Activated CD8-positive, alpha-beta T cell treated with anti-CD3 and anti-CD28 coated beads for 36 hours (primary cell): ENCODE measurements around the gene PRL. TPM values are rescaled to one million over a fixed set of nuclear protein-coding genes. Genes with fewer than 3 reads are reported as not detected.

Experiments used
- ATAC-seq: fragments of 200-7000 bp; cut with Tn5 transposase; one replicate; pipeline ENCODE4 v1.10.0; 2021; ENCODE audit warnings: mild to moderate bottlenecking, moderate library complexity
- CTCF ChIA-PET: fragments of 350-600 bp; sonication (Branson Sonifier 250); formaldehyde crosslinking; loops from one replicate; lab custom pipeline; 2021; ENCODE audit warnings: antibody characterized with exemption; lab: Charles Lee
- POLR2A ChIA-PET: fragments of 350-600 bp; sonication (Branson Sonifier 250); formaldehyde crosslinking; loops from one replicate; lab custom pipeline; 2021; ENCODE audit warnings: antibody characterized with exemption; lab: Charles Lee
- DNase-seq: peaks from one replicate; pipeline ENCODE4 v3.0.0-alpha.2; 2020
- H3K27ac Mint-ChIP-seq: one replicate; pipeline ENCODE4 v1.8.0; 2021; ENCODE audit warnings: mild to moderate bottlenecking, mixed read lengths
- H3K27me3 Mint-ChIP-seq: one replicate; pipeline ENCODE4 v1.8.0; 2021; ENCODE audit warnings: mixed read lengths
- H3K36me3 Mint-ChIP-seq: one replicate; pipeline ENCODE4 v1.8.0; 2021; ENCODE audit warnings: low read depth, mixed read lengths
- H3K4me1 Mint-ChIP-seq: one replicate; pipeline ENCODE4 v1.8.0; 2021; ENCODE audit warnings: low read depth, mixed read lengths
- H3K4me3 Mint-ChIP-seq: one replicate; pipeline ENCODE4 v1.8.0; 2021; ENCODE audit warnings: mild to moderate bottlenecking, moderate library complexity, mixed read lengths
- H3K9me3 Mint-ChIP-seq: one replicate; pipeline ENCODE4 v1.8.0; 2021; ENCODE audit warnings: mixed read lengths
- intact Hi-C: fragments of 100-400 bp; cut with micrococcal nuclease; formaldehyde crosslinking; loops from one replicate; pipeline ENCODE4 v1.10.0; 2022
- total RNA-seq, 2 experiments: library from RNA; stranded (reverse); gene quantifications; one replicate each; pipeline ENCODE4 v1.2.3, GENCODE V29; 2021
- TF ChIP-seq, protein P1 (sequence below): fragments of 200-600 bp; IDR thresholded peaks from one replicate; pipeline ENCODE4 v1.8.0; 2022; ENCODE audit warnings: antibody characterized with exemption, mild to moderate bottlenecking

PRL gene
- total RNA-seq, 2 experiments from 2014 or later = 0.52 to 0.60 TPM

DNA sequence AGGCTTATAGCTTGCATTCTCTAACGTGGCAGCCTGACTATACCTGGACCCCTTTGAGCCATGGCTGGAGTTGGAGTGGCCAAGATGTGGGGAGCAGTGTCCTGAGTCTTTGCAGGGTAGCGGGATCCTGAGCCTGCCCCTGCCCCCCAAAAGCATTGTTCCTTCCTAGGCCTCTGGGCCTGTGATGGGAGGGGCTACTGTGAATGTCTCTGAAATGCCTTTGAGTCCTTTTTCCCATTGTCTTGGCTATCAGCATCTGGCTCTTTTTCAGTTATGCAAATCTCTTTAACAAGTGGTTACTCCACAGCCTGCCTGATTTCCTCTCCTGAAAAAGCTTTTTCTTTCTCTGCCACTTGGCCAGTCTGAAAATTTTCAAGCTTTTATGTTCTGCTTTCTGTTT, 17.0 kb upstream of the PRL start:
- TF ChIP-seq, protein P1, sequence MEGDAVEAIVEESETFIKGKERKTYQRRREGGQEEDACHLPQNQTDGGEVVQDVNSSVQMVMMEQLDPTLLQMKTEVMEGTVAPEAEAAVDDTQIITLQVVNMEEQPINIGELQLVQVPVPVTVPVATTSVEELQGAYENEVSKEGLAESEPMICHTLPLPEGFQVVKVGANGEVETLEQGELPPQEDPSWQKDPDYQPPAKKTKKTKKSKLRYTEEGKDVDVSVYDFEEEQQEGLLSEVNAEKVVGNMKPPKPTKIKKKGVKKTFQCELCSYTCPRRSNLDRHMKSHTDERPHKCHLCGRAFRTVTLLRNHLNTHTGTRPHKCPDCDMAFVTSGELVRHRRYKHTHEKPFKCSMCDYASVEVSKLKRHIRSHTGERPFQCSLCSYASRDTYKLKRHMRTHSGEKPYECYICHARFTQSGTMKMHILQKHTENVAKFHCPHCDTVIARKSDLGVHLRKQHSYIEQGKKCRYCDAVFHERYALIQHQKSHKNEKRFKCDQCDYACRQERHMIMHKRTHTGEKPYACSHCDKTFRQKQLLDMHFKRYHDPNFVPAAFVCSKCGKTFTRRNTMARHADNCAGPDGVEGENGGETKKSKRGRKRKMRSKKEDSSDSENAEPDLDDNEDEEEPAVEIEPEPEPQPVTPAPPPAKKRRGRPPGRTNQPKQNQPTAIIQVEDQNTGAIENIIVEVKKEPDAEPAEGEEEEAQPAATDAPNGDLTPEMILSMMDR = no peak
- Mint-ChIP-seq H3K4me1 (no peaks in the 10 kb centered on the region), H3K4me3 (no peak overlapping the region), H3K27ac (no peak overlapping the region), H3K9me3 (peaks cover 18% of the 10 kb centered on the region), H3K27me3 (no peaks in the 10 kb centered on the region), H3K36me3 (no peaks in the 10 kb centered on the region)
- ChIA-PET POLR2A (no interaction called here), CTCF (no interaction called here)
- ATAC-seq (no peak), DNase-seq (no peak)
- intact Hi-C loops = no loop called here

DNA sequence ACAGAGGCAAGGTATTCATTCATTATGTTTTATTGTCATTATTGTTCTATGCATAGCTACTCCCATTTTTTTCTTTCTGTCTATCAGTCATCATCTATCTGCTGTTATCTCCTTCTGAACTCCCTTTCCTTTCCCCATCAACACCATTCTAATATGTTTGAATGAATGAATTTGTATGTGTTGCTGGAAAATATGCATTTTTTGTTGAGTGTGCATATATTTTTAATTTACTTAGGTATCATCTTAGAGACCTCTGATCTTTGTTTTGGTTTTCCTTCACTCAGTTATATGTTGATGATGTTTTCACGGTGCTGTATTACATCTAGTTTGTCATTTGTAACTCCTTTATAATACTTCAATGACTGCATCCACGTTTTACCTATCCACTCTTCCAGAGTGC, 12.1 kb upstream of the PRL start:
- DNase-seq (no peak), ATAC-seq (no peak)
- peaks cover 11% of the 10 kb centered on the region for H3K9me3 Mint-ChIP-seq
- no peaks in the 10 kb centered on the region for H3K4me1 Mint-ChIP-seq
- H3K4me3 Mint-ChIP-seq = no peak overlapping the region
- H3K27ac Mint-ChIP-seq = no peak overlapping the region
- H3K36me3 Mint-ChIP-seq = no peaks in the 10 kb centered on the region
- H3K27me3 Mint-ChIP-seq = no peaks in the 10 kb centered on the region
- CTCF ChIA-PET = no interaction called here
- POLR2A ChIA-PET = no interaction called here
- TF ChIP-seq, protein P1 = no peak
- intact Hi-C loops = no loop called here

GRCh38 chr6:22306741-22307466, 10.1 kb upstream of the PRL start:
- ChIA-PET CTCF (no interaction called here), POLR2A (no interaction called here)
- H3K36me3 Mint-ChIP-seq = no peaks in the 10 kb centered on the region
- no peaks in the 10 kb centered on the region for H3K27me3 Mint-ChIP-seq
- H3K4me3 Mint-ChIP-seq = no peak overlapping the region
- H3K27ac Mint-ChIP-seq = no peak overlapping the region
- peaks cover 3% of the 10 kb centered on the region for H3K4me1 Mint-ChIP-seq
- DNase-seq (no peak), ATAC-seq (no peak)
- TF ChIP-seq, protein P1 = no peak
- intact Hi-C loops = no loop called here
- peaks cover 11% of the 10 kb centered on the region for H3K9me3 Mint-ChIP-seq

DNA sequence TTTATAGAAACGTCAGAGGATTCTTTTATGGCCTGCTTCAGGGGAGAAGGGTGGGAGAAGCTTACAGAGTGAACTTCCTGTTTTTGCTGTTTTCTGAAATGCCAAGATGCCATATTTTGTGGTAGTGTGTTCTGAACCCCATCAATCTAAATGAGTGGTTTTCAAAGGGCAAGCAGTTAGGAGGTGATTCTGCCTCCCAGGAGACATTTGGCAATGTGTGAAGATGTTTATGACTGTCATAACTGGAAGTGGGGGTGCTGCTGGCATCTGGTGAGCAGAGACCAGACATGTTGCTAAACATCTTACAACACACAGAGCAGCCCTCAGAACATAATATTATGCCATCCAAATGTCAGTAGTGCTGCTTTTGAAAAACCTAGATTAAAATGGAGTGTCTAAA, 6.0 kb upstream of the PRL start:
- no peak for ATAC-seq
- no peak for DNase-seq
- H3K4me3 Mint-ChIP-seq = no peak overlapping the region
- ChIA-PET POLR2A (no interaction called here), CTCF (no interaction called here)
- H3K27ac Mint-ChIP-seq = no peak overlapping the region
- no peaks in the 10 kb centered on the region for H3K36me3 Mint-ChIP-seq
- H3K9me3 Mint-ChIP-seq = peaks cover 2% of the 10 kb centered on the region
- H3K27me3 Mint-ChIP-seq = no peaks in the 10 kb centered on the region
- intact Hi-C loops = no loop called here
- H3K4me1 Mint-ChIP-seq = peaks cover 3% of the 10 kb centered on the region
- TF ChIP-seq, protein P1 = no peak

DNA sequence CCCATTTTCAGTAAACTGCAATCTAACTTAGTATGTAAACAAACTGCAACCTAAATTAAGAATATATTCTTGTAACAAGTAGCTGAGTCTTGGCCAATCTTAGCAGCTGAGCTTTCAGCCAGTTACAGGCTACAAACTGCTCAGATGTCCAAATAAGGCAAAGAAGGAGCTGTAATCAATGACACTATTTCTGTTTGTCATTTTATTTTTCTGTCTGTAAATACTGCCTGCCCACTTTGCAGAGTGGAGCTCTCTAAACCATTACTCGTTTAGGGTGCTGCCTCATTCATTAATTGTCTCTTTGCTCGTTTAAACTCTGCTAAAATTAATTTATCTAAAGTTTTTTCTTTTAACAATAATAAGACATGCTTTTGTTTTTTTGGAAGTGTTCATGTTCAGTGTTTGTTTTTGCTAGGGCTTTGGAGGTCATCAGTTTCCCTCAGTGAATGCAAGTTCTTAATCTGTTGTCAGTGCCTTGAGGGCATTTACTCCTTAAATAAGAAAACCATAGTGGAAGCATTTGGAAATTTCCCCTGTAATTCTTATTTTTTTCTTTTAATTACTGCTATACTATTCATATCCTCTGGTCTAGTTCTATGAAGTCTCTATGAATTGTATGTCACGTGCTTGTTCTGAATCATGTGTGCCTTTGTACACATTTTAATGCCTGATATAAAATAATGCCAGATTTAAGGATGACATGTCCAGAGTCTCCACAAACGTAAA, 3.6 kb upstream of the PRL start:
- POLR2A ChIA-PET = no interaction called here
- TF ChIP-seq, protein P1 = no peak
- Mint-ChIP-seq H3K27me3 (no peaks in the 10 kb centered on the region), H3K9me3 (no peaks in the 10 kb centered on the region), H3K27ac (no peak overlapping the region), H3K36me3 (no peaks in the 10 kb centered on the region), H3K4me1 (peaks cover 3% of the 10 kb centered on the region), H3K4me3 (no peak overlapping the region)
- CTCF ChIA-PET = no interaction called here
- no peak for ATAC-seq
- no peak for DNase-seq
- intact Hi-C loops = no loop called here
